OCI-LY7 (cell line): ENCODE data around the gene GSC2. TPM values are rescaled to one million over a fixed set of nuclear protein-coding genes. Genes with fewer than 3 reads are reported as not detected.

Source experiments
- BruUV-seq: library from RNA; stranded (reverse); fragments of 400-500 nt; replicated peaks from 2 replicates; lab custom pipeline; 2021; lab: Mats Ljungman, UMichigan
- CTCF ChIA-PET: fragments of 300-600 bp; sonication (Branson Sonifier 250); formaldehyde crosslinking; loops from one replicate; lab custom pipeline; 2022; ENCODE audit warnings: antibody characterized with exemption; ENCODE audit not compliant: unreplicated experiment; lab: Charles Lee
- POLR2A ChIA-PET: fragments of 300-600 bp; sonication (Branson Sonifier 250); formaldehyde crosslinking; loops from one replicate; lab custom pipeline; 2022; ENCODE audit warnings: antibody characterized with exemption; lab: Charles Lee
- DNase-seq: peaks from one replicate; pipeline ENCODE4 v3.0.0-alpha.2; 2015; ENCODE audit warnings: low spot score
- H2AFZ ChIP-seq: fragments of 200-600 bp; sonication (generic), shearing (Covaris generic); 2 replicates; pipeline ENCODE4 v1.6.1; 2014; ENCODE audit warnings: mild to moderate bottlenecking, antibody characterized with exemption, low read length, moderate library complexity
- H3K27ac ChIP-seq: fragments of 200-600 bp; sonication (generic); 2 replicates; pipeline ENCODE4 v1.5.1; 2014; ENCODE audit warnings: mixed run types, low read depth, mild to moderate bottlenecking, moderate library complexity, low read length, inconsistent platforms; ENCODE audit not compliant: poor library complexity, severe bottlenecking
- H3K36me3 ChIP-seq: fragments of 200-600 bp; sonication (generic); 2 replicates; pipeline ENCODE4 v1.6.1; 2014; ENCODE audit warnings: mild to moderate bottlenecking, antibody characterized with exemption, low read length, moderate library complexity, mixed read lengths; ENCODE audit not compliant: insufficient read depth
- H3K4me1 ChIP-seq: fragments of 200-600 bp; sonication (generic); 2 replicates; pipeline ENCODE4 v1.5.1; 2014; ENCODE audit warnings: mild to moderate bottlenecking, low read length; ENCODE audit not compliant: insufficient read depth, poor library complexity, severe bottlenecking
- H3K4me2 ChIP-seq: fragments of 200-600 bp; sonication (generic); 2 replicates; pipeline ENCODE4 v1.6.1; 2014; ENCODE audit warnings: mild to moderate bottlenecking, low read length
- H3K4me3 ChIP-seq: fragments of 200-600 bp; sonication (generic); 2 replicates; pipeline ENCODE4 v1.5.1; 2014; ENCODE audit warnings: mild to moderate bottlenecking, low read depth, low read length; ENCODE audit not compliant: poor library complexity, severe bottlenecking
- H3K79me2 ChIP-seq: fragments of 200-600 bp; sonication (generic); 2 replicates; pipeline ENCODE4 v1.6.1; 2016; ENCODE audit warnings: low read depth, mild to moderate bottlenecking, low read length, moderate library complexity, mixed read lengths; ENCODE audit not compliant: insufficient read depth
- H3K9me2 ChIP-seq: fragments of 200-600 bp; sonication (generic); 2 replicates; pipeline ENCODE4 v1.6.1; 2016; ENCODE audit warnings: mild to moderate bottlenecking, low read length, mixed read lengths; ENCODE audit not compliant: insufficient read depth
- H3K9me3 ChIP-seq: fragments of 200-600 bp; sonication (generic); 2 replicates; pipeline ENCODE4 v1.6.1; 2014; ENCODE audit warnings: mild to moderate bottlenecking, mixed run types, low read length, mixed read lengths
- H4K20me1 ChIP-seq: fragments of 200-600 bp; sonication (generic); 2 replicates; pipeline ENCODE4 v1.6.1; 2014; ENCODE audit warnings: mild to moderate bottlenecking, antibody characterized with exemption, low read length, moderate library complexity, mixed read lengths; ENCODE audit not compliant: insufficient read depth
- CTCF ChIP-seq: fragments of 200-600 bp; sonication (generic); conservative IDR thresholded peaks from 2 replicates; pipeline ENCODE4 v1.5.1; 2014; ENCODE audit warnings: mild to moderate bottlenecking, antibody characterized with exemption, low read length, moderate library complexity, mixed read lengths
- EZH2phosphoT487 ChIP-seq: fragments of 200-600 bp; sonication (generic); IDR thresholded peaks from 2 replicates; pipeline ENCODE4 v1.6.1; 2018; ENCODE audit warnings: low read depth, borderline replicate concordance, mild to moderate bottlenecking, mixed run types, antibody characterized with exemption, low read length, moderate library complexity, mixed read lengths
- intact Hi-C: fragments of 100-400 bp; cut with micrococcal nuclease; formaldehyde crosslinking; loops from one replicate; pipeline ENCODE4 v1.10.0; 2022; ENCODE audit not compliant: unreplicated experiment
- total RNA-seq, 2 experiments: library from RNA; depleted of rRNA in 1 of 2; stranded (reverse); fragments of >200 nt in 1 of 2; shearing (Covaris generic) in 1 of 2; gene quantifications; 2 replicates each; pipeline ENCODE4 v1.2.3, GENCODE V29; 2014 to 2022

GSC2 gene
- total RNA-seq, 2 experiments from 2014 or later: not detected

DNA sequence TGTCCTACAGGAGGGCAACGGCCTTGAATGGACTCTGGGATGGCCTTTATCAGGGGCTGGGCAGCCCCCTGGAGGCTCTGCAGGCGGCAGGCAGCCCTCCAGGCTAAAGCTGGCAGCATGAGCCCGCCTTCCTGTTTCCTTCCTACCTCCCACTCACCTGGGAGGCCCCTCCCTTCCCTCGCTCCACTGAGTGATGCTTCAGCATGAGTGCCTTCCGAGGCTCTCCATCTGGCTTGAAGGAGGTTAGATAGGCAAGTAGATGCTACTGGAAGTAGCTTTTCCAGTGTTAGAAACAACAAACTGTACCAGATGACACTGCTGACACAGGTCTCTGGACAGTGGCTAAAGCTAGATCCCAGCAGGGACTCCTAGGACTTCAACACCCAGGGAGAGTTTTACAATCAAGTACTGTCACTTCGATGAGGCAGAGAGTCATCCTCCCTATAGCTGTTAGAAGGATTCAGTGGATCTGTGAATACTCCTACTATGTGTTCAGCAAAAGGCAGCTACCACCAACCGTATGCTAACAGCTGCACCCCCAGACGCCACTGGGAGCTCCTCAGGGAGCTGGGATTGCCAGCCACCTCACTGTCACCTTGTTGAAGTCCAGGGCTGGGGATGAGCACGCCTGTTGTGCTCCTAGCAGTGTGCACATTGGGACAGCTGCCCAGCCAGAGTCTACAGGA, 32.5 kb upstream of the GSC2 start:
- H3K36me3 ChIP-seq: no peaks in the 10 kb centered on the region
- H4K20me1 ChIP-seq: no peaks in the 10 kb centered on the region
- intact Hi-C loops: no loop called here
- H3K4me2 ChIP-seq: no peak overlapping the region
- ChIA-PET POLR2A (interaction anchor here (0.8 to 0.9 kb wide), 2 partner anchors 8 to 11 kb away, joined by 3 read pairs; no protein-coding TSS in a partner anchor), CTCF (interaction anchor here (0.5 to 0.8 kb wide), 3 partner anchors 8 to 143 kb away, joined by 3 to 4 read pairs (median 3); no protein-coding TSS in a partner anchor)
- DNase-seq: no peak
- H3K79me2 ChIP-seq: peaks cover 2% of the 10 kb centered on the region; the same call in 1 of the 2 replicates
- H3K4me1 ChIP-seq: peaks cover 40% of the 10 kb centered on the region
- BruUV-seq: no TSS peak
- no peak overlapping the region for H3K4me3 ChIP-seq
- H3K9me2 ChIP-seq: no peaks in the 10 kb centered on the region
- no peak overlapping the region for H2AFZ ChIP-seq
- H3K9me3 ChIP-seq: no peaks in the 10 kb centered on the region
- TF ChIP-seq CTCF (no peak), EZH2phosphoT487 (no peak)
- H3K27ac ChIP-seq: no peak overlapping the region

- Histone ChIP-seq H3K4me3 (no peak overlapping the region), H3K9me3 (no peaks in the 10 kb centered on the region), H3K27ac (no peak overlapping the region), H3K4me1 (peaks cover 47% of the 10 kb centered on the region), H3K36me3 (peaks cover 3% of the 10 kb centered on the region; the same call in 1 of the 2 replicates), H3K79me2 (peaks cover 9% of the 10 kb centered on the region; the same call in 1 of the 2 replicates), H3K9me2 (no peaks in the 10 kb centered on the region), H4K20me1 (no peaks in the 10 kb centered on the region), H2AFZ (no peak overlapping the region), H3K4me2 (no peak overlapping the region)
- no peak for DNase-seq
- no peak for TF ChIP-seq CTCF
- no peak for TF ChIP-seq EZH2phosphoT487
- ChIA-PET CTCF (interaction anchor here (0.6 kb wide), 1 partner anchor 449 kb away, joined by 3 read pairs; no protein-coding TSS in a partner anchor), POLR2A (no interaction called here)
- intact Hi-C loops: no loop called here
- no TSS peak for BruUV-seq
Measured at GRCh38 chr22:19181786-19182471, 31.8 kb upstream of the GSC2 start.
